Cortex of kidney (tissue), 1 donor: ENCODE data around the gene RTN4R.

Experiments
- DNase-seq: peaks from one replicate; lab custom pipeline; 2025; lab: John Stamatoyannopoulos, UW

RTN4R gene

DNA sequence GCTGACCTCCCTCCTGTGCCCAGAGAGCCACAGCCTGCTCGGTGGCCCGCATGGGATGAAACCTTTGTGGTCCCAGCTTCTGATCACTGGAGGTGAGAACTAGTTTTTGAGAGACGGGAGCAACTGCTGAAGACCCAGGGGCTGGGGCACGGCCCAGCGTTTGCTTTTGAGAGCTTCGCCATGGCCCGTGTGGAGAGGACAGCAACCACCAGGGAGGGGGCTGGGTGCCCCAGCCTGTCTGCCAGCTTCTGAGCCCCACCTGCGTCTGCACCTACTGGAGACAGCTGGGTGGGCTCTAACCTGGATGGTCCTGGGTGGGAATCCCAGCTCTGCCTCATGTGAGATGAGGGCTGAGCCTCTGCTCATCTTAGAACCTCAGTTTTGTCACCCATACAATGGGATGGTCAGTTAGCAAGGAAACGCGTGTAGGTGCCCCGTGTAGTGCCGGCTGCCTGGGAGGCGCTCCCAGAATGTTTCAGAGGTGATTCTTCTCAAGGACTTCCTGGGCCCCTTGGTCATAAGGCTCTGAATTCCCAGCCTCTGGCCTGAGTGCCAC, 66.2 kb downstream of the RTN4R start:
- DNase-seq, result no peak

DNA sequence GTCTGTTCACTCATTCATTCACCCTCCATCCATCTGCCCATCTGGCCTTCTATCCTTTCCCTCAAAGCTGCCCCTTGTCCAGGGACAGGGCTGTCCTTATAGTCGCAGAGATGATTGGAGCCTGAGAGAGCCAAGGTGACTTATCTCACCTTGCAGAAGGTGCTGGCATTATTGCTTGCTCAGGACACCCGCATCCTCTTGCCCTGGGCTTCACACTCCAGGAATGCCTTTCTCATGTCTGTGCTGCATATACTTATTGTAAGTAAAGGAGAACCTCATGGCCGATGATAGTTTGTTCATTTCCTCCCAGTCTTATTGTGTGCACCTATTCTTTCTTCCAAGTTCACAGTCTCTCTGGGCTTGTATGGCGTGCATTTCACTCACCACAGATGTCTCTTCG, 68.2 kb downstream of the RTN4R start:
- no peak for DNase-seq

DNA sequence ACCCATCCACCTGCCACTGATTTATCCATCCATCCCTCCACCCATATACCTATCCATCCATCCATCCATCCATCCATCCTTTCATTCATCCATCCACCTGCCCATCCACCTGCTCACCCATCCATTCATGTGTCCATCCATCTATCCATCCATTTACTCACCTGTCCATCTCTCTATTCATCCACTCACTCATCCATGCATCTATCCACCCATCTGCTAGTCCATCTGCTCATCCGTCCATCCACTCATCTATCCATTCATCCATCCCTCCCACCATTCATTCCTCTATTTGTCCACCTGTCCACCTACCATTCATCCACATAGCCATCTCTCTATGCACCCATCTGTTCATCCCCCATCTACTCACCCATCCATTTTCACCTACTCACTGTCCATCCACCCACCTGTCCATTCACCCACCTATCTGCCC, 68.7 kb downstream of the RTN4R start:
- DNase-seq, result no peak

DNA sequence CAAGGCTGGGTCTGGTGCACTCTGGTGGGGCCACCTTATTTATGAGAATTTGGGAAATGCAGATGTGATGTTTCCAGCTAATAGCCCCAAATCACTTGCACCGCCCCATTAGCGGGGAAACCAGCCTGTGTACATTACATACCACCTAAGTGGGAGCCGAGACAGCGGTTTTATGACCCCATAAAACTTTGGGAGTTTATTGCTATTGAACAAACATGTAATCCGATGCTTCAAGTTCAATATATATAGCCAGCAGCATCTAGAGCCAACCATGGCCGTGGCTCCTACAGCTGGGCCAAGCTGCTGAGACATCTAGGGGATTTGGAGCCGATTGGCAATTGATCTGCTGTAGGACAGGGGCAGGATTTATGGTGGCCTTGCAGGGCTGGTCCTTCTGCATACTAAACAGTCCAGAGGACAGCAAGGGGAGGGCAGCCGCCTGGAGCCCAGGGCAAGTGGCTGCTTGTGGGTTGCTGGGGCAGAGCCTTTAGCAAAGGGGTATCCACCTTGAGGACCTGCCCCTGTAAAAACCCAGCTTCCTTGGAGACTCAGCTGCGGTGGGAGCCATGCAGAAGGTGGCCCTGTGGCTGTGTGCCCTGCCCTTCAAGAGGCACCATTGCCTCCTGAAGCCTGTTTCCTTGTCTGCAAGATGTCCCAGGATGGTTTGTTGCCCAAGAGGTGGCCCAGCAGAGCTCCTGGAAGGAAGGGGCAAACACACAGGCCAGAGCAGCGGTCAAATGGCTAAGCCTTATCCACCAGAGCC, 69.4 kb downstream of the RTN4R start:
- DNase-seq, result no peak

DNA sequence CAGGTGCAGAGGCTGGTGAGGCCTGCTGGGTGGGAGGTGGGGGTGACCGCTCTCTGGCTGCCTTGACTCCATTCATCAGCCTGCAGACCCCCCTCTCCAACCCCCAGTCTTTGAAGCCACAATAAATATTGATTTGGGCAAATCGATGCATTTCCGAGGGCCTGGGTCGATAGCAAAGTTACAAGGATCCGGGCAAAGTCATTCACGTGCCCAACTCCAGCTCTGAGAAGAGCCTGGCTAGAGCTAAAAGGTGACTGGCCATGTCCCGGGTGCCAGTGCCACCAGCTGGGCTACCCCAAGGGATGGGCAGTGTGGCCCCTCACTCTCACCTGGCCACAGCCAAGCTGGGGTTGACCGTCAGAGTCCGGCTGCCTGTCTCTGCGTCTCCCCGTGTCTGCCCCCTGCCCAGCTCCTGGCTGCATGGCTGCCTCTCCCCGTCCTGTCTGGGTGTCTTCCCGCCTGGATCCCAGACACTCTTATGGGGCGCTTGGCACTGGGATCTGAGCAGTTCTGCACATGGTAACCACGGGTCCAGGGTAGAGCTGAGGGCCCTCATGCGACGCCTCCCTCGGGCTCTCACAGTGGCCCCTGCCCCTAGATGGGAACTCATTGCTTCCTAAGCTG, 70.6 kb downstream of the RTN4R start:
- DNase-seq, result no peak

DNA sequence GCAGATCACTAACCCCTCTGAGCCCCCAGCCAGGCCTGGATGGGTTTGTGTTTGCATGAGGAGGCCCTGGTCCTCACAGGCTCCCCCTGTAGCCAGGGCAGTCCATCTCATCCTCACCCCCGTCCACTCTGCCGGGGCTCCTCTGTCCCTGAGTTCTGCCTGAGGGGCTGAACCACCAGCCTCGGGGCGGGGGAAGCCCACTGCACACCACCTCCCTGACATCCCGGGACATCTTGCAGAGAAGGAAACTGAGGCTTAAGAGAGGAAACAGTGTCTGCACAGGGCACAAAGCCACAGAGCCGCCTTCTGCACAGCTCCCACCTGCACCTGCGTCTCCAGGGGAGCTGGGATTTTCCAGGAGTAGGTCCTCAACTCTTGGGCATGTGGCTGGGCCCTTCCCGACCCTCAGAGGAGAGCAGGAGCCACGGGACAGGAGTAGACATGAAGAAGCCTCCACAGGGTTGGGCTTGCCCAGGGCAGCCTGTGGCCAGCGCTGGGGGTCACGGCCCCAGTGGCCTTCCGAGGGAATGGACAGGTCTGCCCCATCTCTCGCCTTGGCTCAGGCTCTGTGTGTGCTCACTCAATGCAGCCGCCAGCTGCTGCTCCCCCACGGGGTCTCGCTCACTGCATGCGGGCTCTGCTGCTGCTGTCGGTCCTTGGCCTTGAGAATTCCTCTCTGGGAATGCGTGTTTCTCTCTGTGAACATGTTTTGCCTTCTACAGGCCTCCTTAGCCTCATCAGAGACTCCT, 71.8 kb downstream of the RTN4R start:
- no peak for DNase-seq

DNA sequence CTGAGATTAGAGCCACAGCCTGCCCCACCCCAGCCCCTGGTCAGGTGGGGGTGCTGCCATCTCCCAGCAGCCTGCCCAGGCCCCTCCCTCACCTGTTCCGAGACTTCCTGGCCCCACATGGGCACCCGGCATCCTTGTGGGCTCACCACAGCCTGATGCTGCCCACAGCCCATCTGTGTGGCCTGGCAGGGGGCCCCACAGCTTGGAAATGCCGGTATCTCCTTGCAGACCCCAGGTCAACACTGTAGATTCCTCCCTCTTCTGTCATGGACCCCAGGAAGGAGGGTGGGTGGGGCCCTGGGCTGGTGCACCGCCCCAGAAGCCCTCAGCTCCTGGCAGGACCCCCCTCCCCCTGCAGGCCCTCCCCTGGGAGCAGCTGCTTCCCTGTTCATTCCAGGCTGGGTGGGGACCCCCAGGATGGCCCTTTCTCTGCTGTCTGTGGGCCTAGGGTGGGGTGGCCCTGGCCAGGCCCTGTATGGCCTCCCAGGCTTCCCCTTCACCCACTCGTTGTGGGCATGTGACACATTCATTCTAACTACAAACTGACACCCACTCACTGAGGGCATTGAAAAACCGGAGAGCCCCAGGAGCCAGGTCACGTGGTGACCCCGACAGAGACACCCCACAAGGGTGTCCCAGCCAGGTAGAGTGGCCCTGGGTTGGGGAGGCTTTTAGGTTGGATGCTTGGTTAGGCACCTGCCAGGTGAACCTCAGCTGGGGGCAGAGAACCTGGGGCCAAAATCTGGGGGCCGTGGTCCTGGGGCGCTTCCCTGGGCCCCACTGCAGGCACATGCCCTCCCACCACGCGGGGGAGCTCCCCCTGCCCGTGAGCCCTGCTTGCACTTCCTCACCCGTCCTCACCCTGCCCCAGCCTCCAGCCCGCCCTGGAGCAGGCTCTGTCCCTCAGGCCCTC, 73.2 kb downstream of the RTN4R start:
- DNase-seq, result no peak

DNA sequence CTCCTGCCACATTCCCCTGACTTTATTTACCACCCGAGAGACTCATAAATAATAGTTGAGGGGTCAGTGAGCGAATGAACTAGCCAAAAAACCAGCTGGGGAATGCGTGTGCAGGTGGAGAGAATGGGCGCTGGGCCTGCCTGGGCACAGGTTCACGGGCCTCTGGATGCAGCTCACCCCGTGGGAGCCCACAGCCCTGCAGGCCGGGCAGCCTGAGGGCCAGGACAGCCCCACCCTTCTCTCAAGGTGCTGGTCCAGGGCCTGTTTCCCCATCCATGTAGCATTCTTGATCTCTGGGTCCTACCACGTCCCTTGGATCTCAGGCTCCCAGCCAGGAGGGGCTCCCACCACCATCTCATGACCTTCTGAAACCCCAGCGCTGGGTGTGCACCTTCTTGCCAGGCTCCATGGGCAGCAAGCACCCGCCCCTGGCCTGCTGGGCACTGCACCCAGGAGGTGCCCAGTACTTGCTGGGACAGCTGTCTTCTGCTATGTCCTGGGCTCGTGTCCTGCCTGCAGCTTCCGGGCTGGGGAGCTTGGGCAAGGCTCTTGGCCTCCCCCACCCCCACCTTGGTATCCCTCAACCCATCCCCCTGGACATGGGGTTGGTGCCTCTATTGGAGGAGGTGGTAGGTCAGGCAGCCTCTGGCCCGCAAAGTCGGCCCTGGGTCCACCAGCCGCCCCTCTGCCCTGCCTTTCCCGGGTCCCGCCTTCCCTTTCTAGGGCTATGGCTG, 74.2 kb downstream of the RTN4R start:
- no peak for DNase-seq

DNA sequence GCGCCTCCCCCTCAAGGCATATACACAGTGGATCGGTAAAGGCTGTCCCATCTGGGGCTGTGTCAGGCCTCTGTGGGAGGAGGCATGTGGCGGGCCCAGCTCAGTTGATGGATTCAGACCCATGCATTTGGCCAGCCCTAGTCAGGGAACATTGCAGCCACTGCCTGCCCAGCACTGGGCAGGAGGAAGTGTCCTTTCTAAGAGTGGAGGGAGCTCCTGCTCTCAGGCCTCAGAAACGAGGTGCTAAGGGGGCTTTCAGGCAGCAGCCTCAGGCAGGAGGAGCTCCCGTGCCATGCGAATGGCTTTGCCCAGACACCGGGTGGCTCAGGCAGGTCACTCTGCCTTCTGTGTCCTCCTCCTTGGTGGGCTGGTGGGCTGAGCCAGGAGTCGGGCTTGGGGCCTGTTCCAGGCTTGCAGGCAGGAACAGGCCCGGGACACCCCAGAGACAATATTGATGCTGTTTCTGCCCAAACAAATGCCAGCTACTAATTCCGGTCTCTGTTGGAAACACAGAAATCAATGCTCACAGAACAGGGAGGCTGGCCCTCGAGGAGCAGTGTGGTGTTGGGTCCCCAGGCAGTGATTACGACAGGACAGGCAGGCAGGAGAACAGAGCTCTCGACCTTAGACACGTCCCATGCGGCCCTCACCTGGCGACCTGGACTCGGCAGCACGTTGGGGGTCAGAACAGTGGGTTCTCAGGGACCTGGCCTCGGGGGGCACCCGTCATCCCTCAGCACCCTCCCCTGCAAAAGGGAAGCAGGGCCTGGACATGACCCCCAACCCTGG, 75.0 kb downstream of the RTN4R start:
- DNase-seq, result no peak

DNA sequence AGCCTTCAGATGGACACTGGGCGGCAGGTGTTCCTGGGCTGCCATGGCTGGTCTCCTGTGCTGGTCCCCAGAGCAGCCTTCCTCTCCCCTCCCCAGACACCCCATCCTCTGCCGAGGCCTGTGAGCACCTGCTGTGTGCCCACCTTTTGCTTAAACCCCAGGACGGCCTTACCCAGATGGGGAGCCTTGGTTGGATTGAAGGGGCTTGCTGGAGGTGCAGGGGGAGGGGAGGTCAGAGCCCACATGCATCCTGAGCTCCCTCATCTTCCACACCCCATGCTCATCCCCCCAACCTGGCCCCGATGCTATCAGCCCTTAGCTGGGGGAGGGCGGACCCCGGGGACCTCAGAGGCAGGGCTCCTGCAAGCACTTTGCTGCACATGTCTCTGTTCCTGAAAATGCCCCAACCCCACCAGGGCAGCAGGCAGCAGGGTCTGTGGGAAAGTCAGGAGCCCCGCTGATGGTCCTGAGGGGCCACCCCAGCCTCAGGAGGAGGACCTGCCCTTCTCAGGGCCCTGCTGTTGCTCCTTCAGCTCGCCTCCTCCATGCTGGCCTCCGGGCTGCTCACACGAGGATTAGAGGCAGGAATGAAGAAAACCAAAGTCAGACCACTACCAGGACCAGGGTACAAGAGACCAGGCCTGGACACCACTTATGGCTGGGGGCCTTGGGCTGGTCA, 75.7 kb downstream of the RTN4R start:
- DNase-seq, result no peak

DNA sequence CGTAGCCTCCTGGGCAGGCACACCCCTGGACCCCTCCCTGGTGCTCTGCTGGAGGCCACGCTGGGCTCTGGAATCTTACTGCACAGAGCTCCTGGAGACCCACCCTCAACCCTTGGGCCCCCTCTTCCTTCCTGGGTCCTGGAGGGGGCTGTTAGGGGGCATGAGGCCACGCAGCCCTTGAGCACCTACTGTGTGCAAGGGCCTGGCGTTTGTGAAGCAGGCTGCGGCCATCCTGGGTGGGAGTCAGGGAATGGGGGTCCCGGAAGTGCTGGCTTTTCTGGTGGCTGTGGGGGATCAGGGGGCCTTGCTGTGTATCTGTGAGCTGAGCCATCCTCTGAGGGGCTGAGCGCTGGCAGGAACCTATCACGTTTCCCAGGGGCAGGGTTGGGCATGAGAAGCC, 76.3 kb downstream of the RTN4R start:
- no peak for DNase-seq
